RWPE2 (cell line): Measurements from ENCODE around the gene CUEDC2.

ENCODE experiments used
- ATAC-seq: fragments of 200-7000 bp; cut with Tn5 transposase; 3 replicates; pipeline ENCODE4 v1.9.1; 2021; ENCODE audit warnings: low read depth
- DNase-seq: peaks from one replicate; pipeline ENCODE4 v3.0.0-alpha.2; 2020; ENCODE audit warnings: low spot score
- H3K27ac ChIP-seq: fragments of 450-650 bp; 2 replicates; pipeline ENCODE4 v1.5.1; 2017; ENCODE audit warnings: mild to moderate bottlenecking; ENCODE audit not compliant: poor library complexity, severe bottlenecking
- H3K27me3 ChIP-seq: fragments of 250-450 bp; sonication (Bioruptor Pico); 2 replicates; pipeline ENCODE4 v1.5.1; 2021; ENCODE audit warnings: mild to moderate bottlenecking, moderate library complexity; ENCODE audit not compliant: insufficient read depth, poor library complexity, severe bottlenecking
- H3K36me3 ChIP-seq: fragments of 250-450 bp; sonication (Bioruptor Pico); 2 replicates; pipeline ENCODE4 v1.5.1; 2020; ENCODE audit warnings: low read depth, mild to moderate bottlenecking, moderate library complexity
- H3K4me1 ChIP-seq: fragments of 250-450 bp; sonication (Bioruptor Pico); 2 replicates; pipeline ENCODE4 v1.5.1; 2021; ENCODE audit warnings: mild to moderate bottlenecking, moderate library complexity; ENCODE audit not compliant: insufficient read depth, poor library complexity, severe bottlenecking
- H3K4me3 ChIP-seq: fragments of 250-450 bp; sonication (Bioruptor Pico); 2 replicates; pipeline ENCODE4 v1.5.1; 2021; ENCODE audit warnings: mild to moderate bottlenecking, moderate library complexity; ENCODE audit not compliant: severe bottlenecking
- H3K9me3 ChIP-seq: fragments of 250-450 bp; sonication (Bioruptor Pico); 2 replicates; pipeline ENCODE4 v1.5.1; 2021; ENCODE audit warnings: mild to moderate bottlenecking, moderate library complexity; ENCODE audit not compliant: severe bottlenecking
- CTCF ChIP-seq: fragments of 450-650 bp; IDR thresholded peaks from one replicate; pipeline ENCODE4 v1.5.1; 2017; ENCODE audit warnings: mild to moderate bottlenecking, moderate library complexity; ENCODE audit not compliant: poor library complexity, severe bottlenecking

CUEDC2 gene

GRCh38 chr10:102412293-102412692 lies 20.1 kb downstream of the CUEDC2 start:
- H3K4me3 ChIP-seq, result no peak overlapping the region
- no peaks in the 10 kb centered on the region for H3K4me1 ChIP-seq
- no peaks in the 10 kb centered on the region for H3K36me3 ChIP-seq

GRCh38 chr10:102411341-102412255 lies 20.8 kb downstream of the CUEDC2 start:
- no peak for TF ChIP-seq CTCF
- no peak overlapping the region for H3K27ac ChIP-seq
- DNase-seq (no peak), ATAC-seq (no peak)
- H3K4me3 ChIP-seq, result no peak overlapping the region
- H3K4me1 ChIP-seq, result no peaks in the 10 kb centered on the region
- no peaks in the 10 kb centered on the region for H3K9me3 ChIP-seq
- H3K27me3 ChIP-seq, result peaks cover 45% of the 10 kb centered on the region
- no peaks in the 10 kb centered on the region for H3K36me3 ChIP-seq

More at GRCh38 chr10:102412293-102412692, 20.1 kb downstream of the CUEDC2 start:
- no peak for ATAC-seq
- Histone ChIP-seq H3K27me3 (peaks cover 45% of the 10 kb centered on the region), H3K27ac (no peak overlapping the region), H3K9me3 (no peaks in the 10 kb centered on the region)
- TF ChIP-seq CTCF, result no peak
- no peak for DNase-seq

- Histone ChIP-seq H3K36me3 (no peaks in the 10 kb centered on the region), H3K4me1 (no peaks in the 10 kb centered on the region), H3K27ac (no peak overlapping the region), H3K4me3 (peak overlapping the region; percentile 23), H3K9me3 (no peaks in the 10 kb centered on the region), H3K27me3 (peaks cover 45% of the 10 kb centered on the region)
- DNase-seq (peak; percentile 52), ATAC-seq (no peak)
- no peak for TF ChIP-seq CTCF
Observed at GRCh38 chr10:102410429-102411073, 21.8 kb downstream of the CUEDC2 start.

- Histone ChIP-seq H3K27ac (no peak overlapping the region), H3K27me3 (peaks cover 45% of the 10 kb centered on the region), H3K9me3 (no peaks in the 10 kb centered on the region), H3K36me3 (no peaks in the 10 kb centered on the region), H3K4me3 (peak overlapping the region; percentile 32), H3K4me1 (no peaks in the 10 kb centered on the region)
- ATAC-seq (no peak), DNase-seq (no peak)
- TF ChIP-seq CTCF, result no peak
Observed at GRCh38 chr10:102409604-102410428, 22.6 kb downstream of the CUEDC2 start.
